Endothelial cell of umbilical vein (primary cell): ENCODE data around the gene KLHL17. TPM values are rescaled to one million over a fixed set of nuclear protein-coding genes. Genes with fewer than 3 reads are reported as not detected.
"Not testable (repeated sequence)": the region's sequence is repeated elsewhere in the genome, so short reads cannot be mapped to it uniquely, and the experiment has no call there.

Experiments used
- BruUV-seq: library from RNA; stranded (reverse); fragments of 400-500 nt; replicated peaks from 2 replicates; lab custom pipeline; 2021; lab: Mats Ljungman, UMichigan
- CTCF ChIA-PET: fragments of 300-600, 350-600 bp; sonication (Branson Sonifier 250); formaldehyde crosslinking; loops from one replicate; lab custom pipeline; 2021; ENCODE audit warnings: antibody characterized with exemption, inconsistent platforms; lab: Charles Lee
- POLR2A ChIA-PET: fragments of 300-600, 350-600 bp; sonication (Branson Sonifier 250); formaldehyde crosslinking; loops from one replicate; lab custom pipeline; 2021; ENCODE audit warnings: antibody characterized with exemption, inconsistent platforms; lab: Charles Lee
- DNase-seq: peaks from one replicate; pipeline ENCODE4 v3.0.0-alpha.2; 2011; ENCODE audit warnings: low read depth, low spot score
- FAIRE-seq: peaks from 2 replicates; lab custom pipeline; 2011; peaks lifted over from hg19 to GRCh38; lab: Jason Lieb, UNC
- H2AFZ ChIP-seq: 2 replicates; pipeline ENCODE4 v1.6.0; 2012; ENCODE audit warnings: low read depth, low read length, control low read depth, inconsistent platforms
- H3K27ac ChIP-seq: 2 replicates; pipeline ENCODE4 v1.5.1; 2011; ENCODE audit warnings: low read depth, mild to moderate bottlenecking, control low read depth, low read length, moderate library complexity; ENCODE audit not compliant: insufficient read depth
- H3K27me3 ChIP-seq, 2 experiments: 2 replicates each; pipeline versions ENCODE4 v1.6.0 to v1.6.1; 2011; ENCODE audit warnings: low read length in 2 of 2, mixed read lengths in 1 of 2; ENCODE audit not compliant: control insufficient read depth in 2 of 2, insufficient read depth in 2 of 2
- H3K36me3 ChIP-seq, 2 experiments: 2 replicates in 1 of 2; 3 replicates in 1 of 2; pipeline ENCODE4 v1.5.1; 2011; ENCODE audit warnings: low read length in 2 of 2, mild to moderate bottlenecking in 1 of 2, moderate library complexity in 1 of 2; ENCODE audit not compliant: control insufficient read depth in 2 of 2, insufficient read depth in 2 of 2; ENCODE audit errors: extremely low read depth in 1 of 2
- H3K4me1 ChIP-seq: 3 replicates; pipeline ENCODE4 v1.5.1; 2011; ENCODE audit warnings: mild to moderate bottlenecking, low read length; ENCODE audit not compliant: control insufficient read depth, insufficient read depth; ENCODE audit errors: extremely low read depth
- H3K4me2 ChIP-seq: 2 replicates; pipeline ENCODE4 v1.6.1; 2011; ENCODE audit warnings: low read length, control low read depth, mixed read lengths; ENCODE audit not compliant: insufficient read depth
- H3K4me3 ChIP-seq, 3 experiments: fragments of 200-600 bp in 1 of 3; sonication (generic), shearing (Covaris generic) in 1 of 3; replicated peaks in 1 of 3; 2 replicates each; pipeline ENCODE4 v1.5.1; 2011 to 2016; ENCODE audit warnings: control low read depth in 3 of 3, low read length in 3 of 3, mild to moderate bottlenecking in 2 of 3, inconsistent platforms in 1 of 3, low read depth in 1 of 3, moderate library complexity in 1 of 3; ENCODE audit not compliant: insufficient read depth in 1 of 3
- H3K79me2 ChIP-seq: 2 replicates; pipeline ENCODE4 v1.6.0; 2012; ENCODE audit warnings: low read length, inconsistent platforms; ENCODE audit not compliant: control insufficient read depth, insufficient read depth
- H3K9ac ChIP-seq: replicated peaks from 2 replicates; pipeline ENCODE3; 2011; ENCODE audit warnings: low read length, control low read depth; ENCODE audit not compliant: insufficient read depth; ENCODE audit errors: extremely low read depth
- H3K9me1 ChIP-seq: replicated peaks from 3 replicates; pipeline ENCODE4 v1.6.0; 2011; ENCODE audit warnings: mild to moderate bottlenecking, low read length; ENCODE audit not compliant: control insufficient read depth, insufficient read depth; ENCODE audit errors: extremely low read depth
- H3K9me3 ChIP-seq: replicated peaks from 2 replicates; pipeline ENCODE4 v1.5.1; 2012; ENCODE audit warnings: low read length, inconsistent platforms; ENCODE audit not compliant: control insufficient read depth, insufficient read depth
- H4K20me1 ChIP-seq: replicated peaks from 2 replicates; pipeline ENCODE3; 2011; ENCODE audit warnings: mild to moderate bottlenecking, low read length; ENCODE audit not compliant: control insufficient read depth, insufficient read depth; ENCODE audit errors: extremely low read depth
- CTCF ChIP-seq, 2 donors: IDR thresholded peaks; 1 replicate in 1 of 2; 2 replicates in 1 of 2; pipeline ENCODE4 v1.5.1; 2011; ENCODE audit warnings: low read length in 2 of 2, mild to moderate bottlenecking in 2 of 2, moderate library complexity in 2 of 2, control low read depth in 1 of 2, inconsistent platforms in 1 of 2, low read depth in 1 of 2; ENCODE audit not compliant: insufficient read depth in 1 of 2; ENCODE audit errors: extremely low read depth in 1 of 2
- EZH2 ChIP-seq: IDR thresholded peaks from 2 replicates; pipeline ENCODE4 v1.6.1; 2012; ENCODE audit warnings: borderline replicate concordance, low read depth, mild to moderate bottlenecking, moderate library complexity, low read length, inconsistent platforms; ENCODE audit not compliant: severe bottlenecking
- FOS ChIP-seq: IDR thresholded peaks from 2 replicates; pipeline ENCODE4 v1.6.1; 2011; ENCODE audit warnings: mild to moderate bottlenecking, low read length, moderate library complexity, borderline replicate concordance; ENCODE audit not compliant: insufficient read depth
- GATA2 ChIP-seq: IDR thresholded peaks from 2 replicates; pipeline ENCODE4 v1.7.0; 2011; ENCODE audit warnings: low read depth, mild to moderate bottlenecking, moderate library complexity, mixed read lengths, low read length; ENCODE audit not compliant: insufficient read length, insufficient read depth
- JUN ChIP-seq: IDR thresholded peaks from 2 replicates; pipeline ENCODE4 v1.6.1; 2011; ENCODE audit warnings: borderline replicate concordance, low read depth; ENCODE audit not compliant: insufficient read length, insufficient read depth
- MYC ChIP-seq: IDR thresholded peaks from one replicate; pipeline ENCODE4 v1.6.1; 2011; ENCODE audit warnings: mild to moderate bottlenecking, low read depth, low read length
- POLR2A ChIP-seq: IDR thresholded peaks from 2 replicates; pipeline ENCODE4 v1.6.1; 2012; ENCODE audit warnings: low read depth, mild to moderate bottlenecking, control low read depth, low read length
- POLR2AphosphoS5 ChIP-seq: IDR thresholded peaks from 2 replicates; pipeline ENCODE4 v1.6.1; 2012; ENCODE audit warnings: low read depth, mild to moderate bottlenecking, control low read depth, low read length, moderate library complexity; ENCODE audit not compliant: insufficient read depth
- dilution Hi-C: fragments of 300-500 bp; cut with MboI; formaldehyde crosslinking; loops from one replicate; pipeline ENCODE4 v1.15.0; 2019; ENCODE audit warnings: low sequenced_read_pairs; ENCODE audit not compliant: extremely low pct_ligation_motif_present
- intact Hi-C: fragments of 100-400 bp; cut with micrococcal nuclease; formaldehyde crosslinking; loops from one replicate; pipeline ENCODE4 v1.10.0; 2022
- polyA plus RNA-seq, 4 experiments: library from polyadenylated mRNA; depleted of rRNA in 3 of 4; stranded (reverse) in 3 of 4; unstranded in 1 of 4; fragments of >200 nt; gene quantifications; 2 replicates each; pipeline versions ENCODE4 v1.2.1 to v1.2.3, GENCODE V29; 2011 to 2012; ENCODE audit warnings: missing spikeins in 1 of 4
- total RNA-seq: library from RNA; stranded (reverse); gene quantifications from 2 replicates; pipeline ENCODE4 v1.2.3, GENCODE V29; 2021
- TF ChIP-seq, protein P1 (sequence below): IDR thresholded peaks from 2 replicates; pipeline ENCODE4 v1.6.1; 2011; ENCODE audit not compliant: insufficient read depth, insufficient read length

The KLHL17 gene
- total and polyA plus RNA-seq, 2 donors (not counting 3 experiments of a cell fraction or from before 2014, with no cell fraction given): 27.0 to 30.1 TPM

- FAIRE-seq (no peak), DNase-seq (no peak)
- Histone ChIP-seq H3K9me3 (no peaks in the 10 kb centered on the region), H3K4me3 (no peak overlapping the region), H3K4me2 (no peak overlapping the region), H3K9me1 (no peaks in the 10 kb centered on the region), H3K9ac (no peak overlapping the region), H3K27ac (no peak overlapping the region), H3K36me3 (peaks cover 0 to 38% of the 10 kb centered on the region in 2 experiments), H4K20me1 (no peaks in the 10 kb centered on the region), H2AFZ (no peak overlapping the region), H3K4me1 (peaks cover 7% of the 10 kb centered on the region), H3K79me2 (no peaks in the 10 kb centered on the region), H3K27me3 (peaks cover 2 to 21% of the 10 kb centered on the region in 2 experiments)
- ChIA-PET CTCF (no interaction called here), POLR2A (no interaction called here)
- intact Hi-C loops: no loop called here
- TF ChIP-seq CTCF (IDR thresholded peaks at IDR 0.05; ENCODE audit: extremely low read depth in 1 of 2, insufficient read depth in 1 of 2, low read depth in 1 of 2, low read length in 2 of 2) (no peak), POLR2AphosphoS5 (no peak), EZH2 (no peak), POLR2A (no peak), MYC (no peak), FOS (no peak), JUN (no peak), GATA2 (no peak)
- TF ChIP-seq, protein P1, sequence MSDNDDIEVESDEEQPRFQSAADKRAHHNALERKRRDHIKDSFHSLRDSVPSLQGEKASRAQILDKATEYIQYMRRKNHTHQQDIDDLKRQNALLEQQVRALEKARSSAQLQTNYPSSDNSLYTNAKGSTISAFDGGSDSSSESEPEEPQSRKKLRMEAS: no peak
- BruUV-seq: no TSS peak
- dilution Hi-C loops: no loop called here
Measured at GRCh38 chr1:945688-946556, 14.5 kb upstream of the KLHL17 start.

- intact Hi-C loops, H3K9me3 ChIP-seq, H3K27ac ChIP-seq, DNase-seq, H3K4me2 ChIP-seq, dilution Hi-C loops, H3K4me3 ChIP-seq, FAIRE-seq, H3K4me1 ChIP-seq, POLR2A ChIA-PET, H4K20me1 ChIP-seq, H3K79me2 ChIP-seq, H3K9ac ChIP-seq, H2AFZ ChIP-seq, CTCF ChIA-PET, H3K9me1 ChIP-seq, BruUV-seq: not testable (repeated sequence)
- peaks cover 0 to 40% of the 10 kb centered on the region in 2 experiments for H3K36me3 ChIP-seq
- H3K27me3 ChIP-seq: peaks cover 2 to 13% of the 10 kb centered on the region in 2 experiments
Measured at GRCh38 chr1:946811-947210, 13.6 kb upstream of the KLHL17 start.
